Spleen (tissue), 7 donors: Measurements from ENCODE around the gene ELOVL1.

Experiments used
- POLR2A ChIP-seq, 3 donors: fragments of 450-650 bp; IDR thresholded peaks; one replicate each; pipeline ENCODE4 v1.5.1; 2017; ENCODE audit warnings: antibody characterized with exemption in 3 of 3, mild to moderate bottlenecking in 1 of 3
- POLR2AphosphoS5 ChIP-seq, 3 donors: sonication (generic); formaldehyde crosslinking; IDR thresholded peaks; one replicate each; pipeline ENCODE4 v1.5.1; 2017; ENCODE audit warnings: antibody characterized with exemption in 3 of 3
- TF ChIP-seq, protein P1 (sequence below), 11 experiments: fragments of 200-600 bp in 7 of 11; fragments of 450-650 bp in 4 of 11; sonication (generic) in 4 of 11; IDR thresholded peaks in 8 of 11; conservative IDR thresholded peaks in 3 of 11; 1 replicate in 7 of 11; 2 replicates in 4 of 11; pipeline versions ENCODE4 v1.4.0 to v1.8.0; 2016 to 2021; ENCODE audit warnings: antibody characterized with exemption in 11 of 11, inconsistent platforms in 4 of 11, mild to moderate bottlenecking in 1 of 11
- donor health status: DM: no; HTN: no; CAD: no; lungs with moderate emphysema.
- donor health status: DM: no; HTN: no; CAD: no.
- donor health status: DM: no; HTN: no; CAD: no.

DNA sequence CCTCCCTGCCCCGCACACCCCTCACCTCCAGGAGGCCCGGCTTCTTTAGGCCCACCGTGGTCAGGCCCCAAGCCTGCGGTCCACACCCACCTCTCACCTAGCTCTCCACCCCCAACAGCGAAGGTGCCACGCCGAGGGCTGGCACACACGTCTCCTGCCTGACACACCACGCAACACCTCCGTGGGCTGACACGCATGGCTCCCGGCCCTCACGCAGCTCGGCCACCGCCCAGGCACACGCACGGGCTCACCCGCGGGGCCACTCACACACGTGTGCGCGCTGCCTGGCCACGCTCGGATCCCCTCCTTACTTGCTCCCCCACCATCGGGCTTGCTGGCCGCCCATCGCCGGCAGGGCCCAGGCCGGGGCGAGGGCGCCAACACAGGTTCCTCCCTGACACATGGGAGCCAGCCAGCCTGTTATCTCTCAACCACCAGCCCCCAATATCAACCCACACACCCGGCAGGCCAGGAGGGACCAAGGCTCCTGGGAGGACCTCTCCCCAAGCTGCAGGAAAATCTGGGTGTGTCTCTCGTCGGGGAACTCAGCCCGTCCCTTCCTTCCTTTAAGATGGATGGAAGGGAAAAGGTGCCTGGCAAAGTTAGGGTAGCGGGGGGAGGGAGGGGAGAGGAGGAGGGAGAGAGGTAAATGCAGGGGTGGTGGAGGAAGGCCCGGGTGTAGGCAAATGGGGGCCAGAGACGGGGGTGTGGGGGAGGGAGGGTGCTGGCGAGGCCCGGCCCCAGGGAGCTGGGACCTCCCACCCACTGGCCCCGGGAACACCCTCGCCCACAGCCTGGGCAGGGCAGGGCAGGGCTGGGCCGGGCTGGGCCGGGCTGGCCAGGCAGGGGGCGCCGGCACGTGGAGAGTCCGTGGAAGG is 546 bp downstream of the ELOVL1 start:
- peak in 1 of 3 donors; percentile 43 for TF ChIP-seq POLR2A (IDR thresholded peaks at IDR 0.05)
- TF ChIP-seq, protein P1, sequence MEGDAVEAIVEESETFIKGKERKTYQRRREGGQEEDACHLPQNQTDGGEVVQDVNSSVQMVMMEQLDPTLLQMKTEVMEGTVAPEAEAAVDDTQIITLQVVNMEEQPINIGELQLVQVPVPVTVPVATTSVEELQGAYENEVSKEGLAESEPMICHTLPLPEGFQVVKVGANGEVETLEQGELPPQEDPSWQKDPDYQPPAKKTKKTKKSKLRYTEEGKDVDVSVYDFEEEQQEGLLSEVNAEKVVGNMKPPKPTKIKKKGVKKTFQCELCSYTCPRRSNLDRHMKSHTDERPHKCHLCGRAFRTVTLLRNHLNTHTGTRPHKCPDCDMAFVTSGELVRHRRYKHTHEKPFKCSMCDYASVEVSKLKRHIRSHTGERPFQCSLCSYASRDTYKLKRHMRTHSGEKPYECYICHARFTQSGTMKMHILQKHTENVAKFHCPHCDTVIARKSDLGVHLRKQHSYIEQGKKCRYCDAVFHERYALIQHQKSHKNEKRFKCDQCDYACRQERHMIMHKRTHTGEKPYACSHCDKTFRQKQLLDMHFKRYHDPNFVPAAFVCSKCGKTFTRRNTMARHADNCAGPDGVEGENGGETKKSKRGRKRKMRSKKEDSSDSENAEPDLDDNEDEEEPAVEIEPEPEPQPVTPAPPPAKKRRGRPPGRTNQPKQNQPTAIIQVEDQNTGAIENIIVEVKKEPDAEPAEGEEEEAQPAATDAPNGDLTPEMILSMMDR (IDR thresholded peaks at IDR 0.05 in 8 of 11, conservative IDR thresholded peaks at IDR 0.05 in 3 of 11) = peak in 1 of 11 experiments; percentile 12
- peak in 1 of 3 donors; percentile 55 for TF ChIP-seq POLR2AphosphoS5 (IDR thresholded peaks at IDR 0.05)
